ENCODE data around the gene RNF223. TPM values are rescaled to one million over a fixed set of nuclear protein-coding genes. Genes with fewer than 3 reads are reported as not detected.

Gene RNF223
- total RNA-seq, 1 experiment from 2014 or later = not detected

GRCh38 chr1:1088029-1088800 is 14.1 kb upstream of the RNF223 start:
- H3K4me1 ChIP-seq (ENCODE audit: insufficient read depth, low read length) = no peaks in the 10 kb centered on the region
- H3T11ph ChIP-seq (ENCODE audit: low read length) = no peak overlapping the region
- no peak overlapping the region for H2BK5ac ChIP-seq (ENCODE audit: insufficient read length, low read length)
- H4K5ac ChIP-seq (ENCODE audit: insufficient read length, low read depth, low read length) = no peak overlapping the region
- H3K27ac ChIP-seq (ENCODE audit: insufficient read length, low read depth, low read length) = no peak overlapping the region
- H3K27me3 ChIP-seq (ENCODE audit: insufficient read depth, low read length) = no peaks in the 10 kb centered on the region
- 0 out of 5 replicates have a peak, but pooled peaks cover 0 to 2% of the 10 kb centered on the region in 2 experiments for H3K9me3 Mint-ChIP-seq
- H3K36me3 Mint-ChIP-seq (ENCODE audit: insufficient read depth in 1 of 3, low read depth in 3 of 3) = peaks cover 0 to 17% (median 0%) of the 10 kb centered on the region in 3 experiments; a peak in 5 of 7 replicates
- H2BK20ac ChIP-seq (ENCODE audit: low read depth, low read length, poor library complexity, severe bottlenecking) = no peak overlapping the region
- H3K27ac Mint-ChIP-seq = peak overlapping the region in 1 of 3 experiments; percentile 14; a peak in 1 of 7 replicates
- WGBS (ENCODE audit: extremely low coverage, insufficient read length, low lambda C conversion rate) = no CpG with 5 or more reads among the region's 39 CpGs
- no peak overlapping the region for H3K9ac ChIP-seq (ENCODE audit: extremely low read depth, insufficient read length, low read length)
- H3K4me2 ChIP-seq (ENCODE audit: insufficient read depth, insufficient read length, low read length) = no peak overlapping the region
- H4K8ac ChIP-seq (replicated peaks; ENCODE audit: insufficient read length, low read depth, low read length) = no peak overlapping the region
- TF ChIP-seq CTCF (conservative IDR thresholded peaks at IDR 0.05) = no peak
- H3K4ac ChIP-seq (ENCODE audit: low read depth, low read length) = no peak overlapping the region
- no peak overlapping the region for H3K4me3 Mint-ChIP-seq
- no peak overlapping the region for H3K23ac ChIP-seq (ENCODE audit: insufficient read length, low read depth, low read length)
- H3K18ac ChIP-seq (ENCODE audit: insufficient read length, low read depth, low read length) = no peak overlapping the region
- no peaks in the 10 kb centered on the region for H3K23me2 ChIP-seq (ENCODE audit: insufficient read length, low read depth, low read length, poor library complexity, severe bottlenecking)
- no peak overlapping the region for H2BK12ac ChIP-seq (ENCODE audit: insufficient read length, low read depth, low read length)
- H3K79me2 ChIP-seq (ENCODE audit: insufficient read depth, low read length) = no peaks in the 10 kb centered on the region
- no peak overlapping the region for H4K91ac ChIP-seq (ENCODE audit: insufficient read length, low read depth, low read length)
- H3K79me1 ChIP-seq (ENCODE audit: insufficient read depth, low read depth, low read length, poor library complexity, severe bottlenecking) = no peaks in the 10 kb centered on the region
- H2BK120ac ChIP-seq (ENCODE audit: low read depth, low read length, poor library complexity, severe bottlenecking) = no peak overlapping the region
- no peaks in the 10 kb centered on the region for H3K27me3 Mint-ChIP-seq (ENCODE audit: low read depth)
- no peak overlapping the region for H2AK5ac ChIP-seq (ENCODE audit: insufficient read length, low read length)
- no peaks in the 10 kb centered on the region for H4K20me1 ChIP-seq (ENCODE audit: control insufficient read depth, insufficient read depth, insufficient read length)
- DNase-seq = no peak
- no peak overlapping the region for H2AFZ ChIP-seq (ENCODE audit: low read length)
- H3K14ac ChIP-seq (ENCODE audit: insufficient read depth, low read length) = no peak overlapping the region
- no peak overlapping the region for H3K56ac ChIP-seq (ENCODE audit: insufficient read length, low read depth, low read length)
- no peaks in the 10 kb centered on the region for H3K9me3 ChIP-seq (ENCODE audit: control insufficient read depth, low read depth, low read length)
- H3K4me1 Mint-ChIP-seq = no peaks in the 10 kb centered on the region
- no peak overlapping the region for H2BK15ac ChIP-seq (ENCODE audit: low read depth, low read length)
